ENCODE measurements around the gene GNAQ. TPM values are rescaled to one million over a fixed set of nuclear protein-coding genes. Genes with fewer than 3 reads are reported as not detected.

Gene GNAQ
- total and polyA plus RNA-seq, 10 donors: 4.4 to 52.3 (median 31.2) TPM

GRCh38 chr9:77980622-77981021 is 51.0 kb downstream of the GNAQ start:
- peak overlapping the region in 1 of 8 donors; percentile 54 for H3K27ac ChIP-seq
- TF ChIP-seq CTCF (IDR thresholded peaks at IDR 0.05 in 8 of 11, conservative IDR thresholded peaks at IDR 0.05 in 3 of 11) (no peak), POLR2AphosphoS5 (IDR thresholded peaks at IDR 0.05) (no peak), POLR2A (IDR thresholded peaks at IDR 0.05) (no peak)
- no peak for DNase-seq
- intact Hi-C loops (cut with DNase I; ENCODE audit: low total_unique reads): no loop called here
- H3K4me1 ChIP-seq: peaks cover 26 to 95% (median 58%) of the 10 kb centered on the region in 6 donors
- H3K27me3 ChIP-seq (replicated peaks in 1 of 7): no peaks in the 10 kb centered on the region
- H3K9me3 ChIP-seq: no peaks in the 10 kb centered on the region
- H3K4me3 ChIP-seq: no peak overlapping the region
- no peaks in the 10 kb centered on the region for H3K36me3 ChIP-seq

GRCh38 chr9:77978086-77978781 is 53.4 kb downstream of the GNAQ start:
- Histone ChIP-seq H3K4me3 (no peak overlapping the region), H3K36me3 (no peaks in the 10 kb centered on the region), H3K9me3 (no peaks in the 10 kb centered on the region), H3K27me3 (replicated peaks in 1 of 7) (no peaks in the 10 kb centered on the region), H3K4me1 (peaks cover 26 to 89% (median 56%) of the 10 kb centered on the region in 6 donors), H3K27ac (peak overlapping the region in 6 of 8 donors; percentile 16 to 72 (median 46))
- TF ChIP-seq POLR2AphosphoS5 (IDR thresholded peaks at IDR 0.05): no peak
- no peak for TF ChIP-seq CTCF (IDR thresholded peaks at IDR 0.05 in 8 of 11, conservative IDR thresholded peaks at IDR 0.05 in 3 of 11)
- TF ChIP-seq POLR2A (IDR thresholded peaks at IDR 0.05): no peak
- 16 to 46% (median 23%) methylated on average over 3 of the region's 3 CpGs for WGBS, 5 donors
- DNase-seq: no peak
- intact Hi-C loops (cut with DNase I; ENCODE audit: low total_unique reads): no loop called here

GRCh38 chr9:77977210-77977611 is 54.4 kb downstream of the GNAQ start:
- Histone ChIP-seq H3K27me3 (replicated peaks in 1 of 7) (no peaks in the 10 kb centered on the region), H3K9me3 (no peaks in the 10 kb centered on the region), H3K27ac (peak overlapping the region in 6 of 8 donors; percentile 16 to 72 (median 46)), H3K4me3 (peak overlapping the region in 1 of 8 donors; percentile 25), H3K4me1 (peaks cover 24 to 79% (median 47%) of the 10 kb centered on the region in 6 donors), H3K36me3 (no peaks in the 10 kb centered on the region)
- intact Hi-C loops (cut with DNase I; ENCODE audit: low total_unique reads): no loop called here
- TF ChIP-seq CTCF (IDR thresholded peaks at IDR 0.05 in 8 of 11, conservative IDR thresholded peaks at IDR 0.05 in 3 of 11) (peak in 10 of 11 experiments; percentile 20 to 67 (median 44)), POLR2A (IDR thresholded peaks at IDR 0.05) (no peak)
- no peak for DNase-seq
- 3 to 27% (median 18%) methylated on average over 4 of the region's 4 CpGs for WGBS, 5 donors

GRCh38 chr9:77975806-77976205 is 55.8 kb downstream of the GNAQ start:
- no peak overlapping the region for H3K4me3 ChIP-seq
- no peak for DNase-seq
- H3K27ac ChIP-seq: no peak overlapping the region
- H3K9me3 ChIP-seq: no peaks in the 10 kb centered on the region
- intact Hi-C loops (cut with DNase I; ENCODE audit: low total_unique reads): no loop called here
- H3K36me3 ChIP-seq: no peaks in the 10 kb centered on the region
- 75 to 83% (median 79%) methylated on average over 5 of the region's 5 CpGs for WGBS, 5 donors
- peaks cover 11 to 65% (median 33%) of the 10 kb centered on the region in 6 donors for H3K4me1 ChIP-seq
- no peak for TF ChIP-seq POLR2AphosphoS5 (IDR thresholded peaks at IDR 0.05)
- TF ChIP-seq CTCF (IDR thresholded peaks at IDR 0.05 in 8 of 11, conservative IDR thresholded peaks at IDR 0.05 in 3 of 11): no peak
- no peak for TF ChIP-seq POLR2A (IDR thresholded peaks at IDR 0.05)
- H3K27me3 ChIP-seq (replicated peaks in 1 of 7): no peaks in the 10 kb centered on the region
